GM21723 (cell line): ENCODE data around the gene PKD1.

Experiments
- ATAC-seq: cut with Tn5 transposase; IDR thresholded peaks from one replicate; pipeline ENCODE4 v1.9.1; 2021; ENCODE audit warnings: mild to moderate bottlenecking, moderate library complexity; ENCODE audit not compliant: unreplicated experiment

The PKD1 gene

DNA sequence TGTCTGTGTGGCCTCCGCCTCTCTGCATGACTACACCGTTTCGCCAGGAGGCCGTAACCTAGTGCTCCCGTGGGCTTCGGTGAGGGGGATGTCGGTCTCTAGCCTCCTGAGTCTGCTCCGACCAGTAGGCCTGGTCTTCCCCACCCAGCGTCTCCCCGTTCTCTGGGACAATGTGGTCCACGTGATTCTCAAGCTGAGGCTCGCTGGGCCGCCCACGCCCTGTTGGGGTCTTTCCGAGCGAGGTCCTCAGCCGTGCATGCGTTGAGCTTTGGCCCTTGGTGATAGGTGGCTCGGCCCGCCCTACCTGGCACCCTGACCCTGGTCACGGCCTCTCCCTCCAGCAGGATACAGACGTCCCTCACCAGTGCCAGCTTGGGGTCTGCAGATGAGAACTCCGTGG lies 57.0 kb downstream of the PKD1 start:
- no peak for ATAC-seq

DNA sequence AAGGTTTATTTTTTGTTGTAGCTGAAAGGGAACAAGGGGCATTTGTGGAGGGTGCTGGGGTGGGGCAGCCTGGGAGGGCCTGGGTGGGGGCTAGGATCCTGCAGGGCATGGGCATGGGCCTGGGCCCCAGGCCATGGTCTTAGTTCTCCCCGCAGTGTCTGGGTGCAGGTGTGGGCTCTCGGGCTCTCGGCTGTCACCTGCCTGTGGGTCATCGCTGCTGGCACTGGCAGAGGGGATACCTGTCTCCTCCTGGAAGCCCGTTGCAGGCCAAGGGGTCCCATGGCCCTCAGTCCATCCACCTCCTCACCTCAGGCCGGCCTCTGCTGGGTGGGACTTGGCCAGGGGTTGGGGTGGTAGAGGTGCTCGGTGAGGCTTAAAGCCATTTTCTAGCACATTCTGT lies 57.6 kb downstream of the PKD1 start:
- ATAC-seq = no peak

DNA sequence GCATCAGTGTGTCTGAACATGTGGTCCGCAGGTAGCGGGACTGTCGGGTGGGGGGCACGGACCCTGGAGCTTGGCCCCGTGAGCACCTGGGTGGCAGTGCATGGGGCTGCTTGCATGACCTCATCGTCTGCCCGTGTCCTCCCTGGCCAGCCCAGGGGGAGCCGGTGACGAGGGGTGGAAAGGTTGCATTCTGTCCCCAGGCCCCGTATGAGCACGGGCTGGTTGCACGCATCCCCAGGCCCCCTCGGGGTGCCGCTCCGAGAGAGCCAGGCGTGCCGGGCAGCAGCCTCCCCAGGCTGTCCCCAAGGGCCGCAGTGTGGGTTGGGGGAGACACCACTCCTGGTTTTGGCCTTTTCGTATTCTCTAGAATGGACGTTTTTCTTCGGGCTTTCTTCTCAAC lies 58.0 kb downstream of the PKD1 start:
- no peak for ATAC-seq

DNA sequence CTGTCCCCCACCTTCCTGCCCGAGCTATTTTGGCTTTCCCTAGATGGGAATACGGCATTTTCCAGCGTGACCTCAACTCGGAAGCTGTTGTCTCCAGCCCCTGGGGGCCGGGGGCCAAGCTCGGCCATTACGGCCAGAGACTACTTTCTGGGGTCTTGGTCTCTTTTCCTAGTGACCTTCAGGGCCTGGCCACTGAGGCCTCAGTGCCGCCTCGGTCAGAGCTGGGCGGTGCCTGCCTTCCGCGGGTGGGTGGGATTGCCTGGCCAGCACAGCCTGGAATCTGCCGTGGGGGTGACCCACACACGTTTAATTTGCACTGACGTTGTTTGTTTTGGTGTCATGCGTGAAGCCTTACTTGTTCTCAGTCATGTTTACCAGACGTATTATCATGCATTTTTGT lies 58.7 kb downstream of the PKD1 start:
- ATAC-seq = no peak

DNA sequence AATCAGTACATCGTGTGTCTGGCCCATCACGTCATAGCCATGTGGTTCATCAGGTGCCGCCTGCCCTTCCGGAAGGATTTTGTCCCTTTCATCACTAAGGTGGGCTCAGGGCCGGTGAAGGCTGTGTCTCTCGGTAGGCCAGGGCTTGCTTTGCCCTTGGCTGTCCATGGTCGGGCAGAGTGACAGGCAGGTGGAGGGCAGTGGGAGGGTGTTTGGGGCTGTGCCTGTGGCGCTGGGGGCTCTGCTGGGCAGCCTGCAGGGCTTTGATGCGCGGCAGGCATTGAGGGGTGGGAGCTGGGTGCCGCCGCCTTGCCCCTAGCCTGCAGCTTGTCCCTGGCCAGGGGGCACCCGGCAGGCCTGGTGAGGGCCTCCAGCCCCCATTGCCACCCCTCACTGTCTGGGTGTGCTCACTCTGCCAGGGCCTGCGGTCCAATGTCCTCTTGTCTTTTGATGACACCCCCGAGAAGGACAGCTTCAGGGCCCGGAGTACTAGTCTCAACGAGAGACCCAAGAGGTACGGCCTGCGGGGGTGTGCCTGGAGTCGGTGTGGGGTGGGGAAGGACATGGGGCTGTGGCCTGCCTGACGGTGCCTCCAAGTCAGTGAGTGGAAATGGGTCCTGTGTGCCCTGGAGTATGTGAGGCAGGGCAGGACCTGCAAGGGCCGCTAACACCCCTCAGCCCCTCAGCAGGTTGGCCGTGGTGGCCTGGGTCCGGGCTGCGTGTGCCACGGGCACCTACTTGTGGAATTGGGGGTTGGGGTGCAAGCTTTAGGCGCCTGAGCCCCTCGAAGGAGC lies 59.4 kb downstream of the PKD1 start:
- ATAC-seq = no peak

DNA sequence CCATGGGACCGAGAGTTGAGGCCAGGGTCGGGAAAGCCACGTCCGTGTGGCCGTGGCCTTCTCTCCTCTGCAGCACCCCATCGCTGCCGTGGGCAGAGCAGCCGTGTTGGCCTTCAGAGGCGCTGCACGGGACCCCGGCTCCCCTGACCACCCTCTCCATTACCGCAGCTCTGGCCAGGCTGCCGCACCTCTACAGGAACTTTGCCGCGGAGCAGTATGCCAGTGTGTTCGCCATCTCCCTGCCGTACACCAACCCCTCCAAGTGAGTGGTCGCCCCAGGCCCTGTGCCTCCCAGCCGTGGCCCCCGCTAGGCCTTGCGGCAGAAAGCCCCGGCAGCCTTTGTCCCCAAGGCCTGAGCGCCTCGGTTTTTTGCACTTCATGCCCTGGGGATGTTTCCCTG lies 60.1 kb downstream of the PKD1 start:
- ATAC-seq = no peak

DNA sequence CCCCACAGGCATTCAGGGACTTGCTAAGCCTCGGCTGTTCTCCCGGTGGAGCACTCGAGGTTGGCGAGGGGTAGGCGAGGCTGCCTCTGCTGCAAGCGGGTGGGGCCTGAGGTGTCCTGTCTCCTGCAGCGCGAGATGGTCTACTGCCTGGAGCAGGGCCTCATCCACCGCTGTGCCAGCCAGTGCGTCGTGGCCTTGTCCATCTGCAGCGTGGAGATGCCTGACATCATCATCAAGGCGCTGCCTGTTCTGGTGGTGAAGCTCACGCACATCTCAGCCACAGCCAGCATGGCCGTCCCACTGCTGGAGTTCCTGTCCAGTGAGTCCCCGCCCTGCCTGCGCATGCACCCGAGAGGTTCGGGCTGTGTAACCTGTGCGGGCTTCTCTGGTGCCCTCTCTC lies 61.6 kb downstream of the PKD1 start:
- no peak for ATAC-seq

DNA sequence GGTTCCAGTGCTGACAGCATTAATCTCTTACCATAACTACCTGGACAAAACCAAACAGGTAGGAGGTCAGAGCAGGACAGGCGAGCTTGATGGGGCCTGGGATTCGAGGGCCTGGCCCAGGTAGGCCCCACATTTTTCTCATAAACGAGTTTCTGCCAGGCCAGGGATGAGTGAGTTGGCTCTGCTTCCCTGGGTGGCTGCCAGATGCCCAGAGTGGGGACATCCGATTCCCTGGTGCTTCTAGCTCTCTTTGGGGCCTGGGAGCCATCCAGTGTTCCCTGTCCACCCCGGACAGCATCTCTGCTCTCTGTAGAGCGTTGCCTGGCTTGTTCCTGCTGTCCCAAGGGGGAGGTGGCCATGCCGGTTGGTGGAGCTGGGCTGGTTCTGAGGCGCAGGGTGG lies 62.8 kb downstream of the PKD1 start:
- ATAC-seq = no peak

DNA sequence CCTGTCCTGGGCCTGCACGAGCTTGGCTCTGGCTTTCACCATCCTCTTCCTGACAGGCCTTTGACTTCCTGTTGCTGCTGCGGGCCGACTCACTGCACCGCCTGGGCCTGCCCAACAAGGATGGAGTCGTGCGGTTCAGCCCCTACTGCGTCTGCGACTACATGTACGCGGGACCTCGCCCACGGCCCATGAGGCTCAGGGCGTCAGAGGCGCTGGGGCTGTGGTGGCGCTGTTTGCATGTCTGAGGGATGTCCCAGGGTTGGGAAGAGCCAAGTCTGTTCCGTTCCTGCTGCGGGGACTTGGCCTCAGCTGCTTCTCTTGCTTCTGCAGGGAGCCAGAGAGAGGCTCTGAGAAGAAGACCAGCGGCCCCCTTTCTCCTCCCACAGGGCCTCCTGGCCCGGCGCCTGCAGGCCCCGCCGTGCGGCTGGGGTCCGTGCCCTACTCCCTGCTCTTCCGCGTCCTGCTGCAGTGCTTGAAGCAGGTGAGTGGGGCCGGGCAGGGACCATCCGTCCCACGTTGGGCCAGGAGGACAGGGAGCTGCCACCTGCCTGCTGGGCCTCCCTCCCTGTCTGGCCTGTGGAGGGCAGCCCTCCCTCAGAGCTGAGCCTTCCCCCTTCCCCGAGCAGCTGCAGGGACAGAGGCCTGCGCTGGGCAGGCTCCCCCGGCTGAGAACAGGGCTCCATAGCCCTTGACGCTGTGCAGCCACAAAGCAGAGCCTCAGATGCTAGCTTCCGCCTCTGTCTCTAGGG lies 64.1 kb downstream of the PKD1 start:
- ATAC-seq = no peak

DNA sequence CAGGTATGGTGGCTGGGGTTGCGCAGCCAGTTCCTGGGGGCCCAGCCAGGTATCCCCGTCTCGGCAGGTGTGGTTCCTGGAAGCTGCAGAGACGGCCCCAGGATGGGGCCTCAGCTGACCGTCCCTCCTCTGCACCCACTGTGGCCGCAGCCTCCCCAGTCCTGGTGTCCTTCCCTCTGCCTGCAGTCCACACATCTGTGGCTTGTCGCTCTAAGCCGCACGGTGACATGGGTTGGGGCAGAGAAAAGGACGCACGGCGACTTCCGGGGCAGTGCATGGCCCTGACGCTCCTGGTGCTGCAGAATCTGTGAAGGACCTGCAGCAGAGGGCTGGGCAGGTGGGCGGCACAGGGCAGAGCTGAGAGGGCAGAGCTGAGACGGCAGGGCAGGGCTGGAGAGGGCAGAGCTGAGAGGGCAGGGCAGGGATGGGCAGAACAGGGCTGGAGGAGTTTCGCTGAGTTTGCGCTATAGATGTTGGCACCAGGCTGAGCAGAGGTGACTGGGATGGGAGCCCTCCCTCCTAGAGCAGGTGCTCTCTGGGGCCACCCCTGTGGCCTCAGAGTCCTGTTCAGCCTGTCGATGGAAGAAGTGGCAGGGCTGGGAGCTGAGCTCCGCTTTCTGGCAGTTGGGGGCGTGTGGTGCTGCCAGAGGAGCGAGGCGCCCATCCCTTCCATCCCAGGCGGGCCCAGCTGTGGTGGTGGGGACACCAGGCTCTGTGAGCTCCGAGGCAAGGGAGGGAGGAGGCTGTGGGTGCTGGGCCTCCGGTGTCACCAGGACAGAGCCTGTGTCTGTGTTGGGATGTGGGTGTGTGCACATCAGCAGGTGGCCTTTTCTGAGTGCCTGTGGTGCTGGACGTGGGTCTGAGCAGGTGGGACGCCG lies 64.9 kb downstream of the PKD1 start:
- ATAC-seq = no peak

DNA sequence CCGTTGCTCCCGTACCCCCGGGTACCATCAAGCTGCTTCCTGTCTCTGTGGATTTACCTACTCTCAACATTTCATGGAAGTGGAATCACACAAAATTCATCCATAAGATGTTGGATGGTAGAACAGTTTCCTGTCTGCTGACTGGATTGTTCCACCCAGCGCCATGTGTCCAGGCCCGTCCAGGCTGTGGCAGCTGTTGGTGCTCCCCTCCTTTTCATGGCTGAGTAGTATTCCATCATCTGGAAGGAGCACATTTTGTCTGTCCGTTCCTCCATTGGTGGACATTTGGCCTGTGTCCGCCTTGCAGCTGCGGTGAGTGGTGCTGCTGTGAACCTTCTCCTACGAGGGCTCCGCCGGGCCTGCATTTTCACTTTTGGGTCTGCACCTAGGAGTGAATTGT lies 69.6 kb downstream of the PKD1 start:
- ATAC-seq = no peak

DNA sequence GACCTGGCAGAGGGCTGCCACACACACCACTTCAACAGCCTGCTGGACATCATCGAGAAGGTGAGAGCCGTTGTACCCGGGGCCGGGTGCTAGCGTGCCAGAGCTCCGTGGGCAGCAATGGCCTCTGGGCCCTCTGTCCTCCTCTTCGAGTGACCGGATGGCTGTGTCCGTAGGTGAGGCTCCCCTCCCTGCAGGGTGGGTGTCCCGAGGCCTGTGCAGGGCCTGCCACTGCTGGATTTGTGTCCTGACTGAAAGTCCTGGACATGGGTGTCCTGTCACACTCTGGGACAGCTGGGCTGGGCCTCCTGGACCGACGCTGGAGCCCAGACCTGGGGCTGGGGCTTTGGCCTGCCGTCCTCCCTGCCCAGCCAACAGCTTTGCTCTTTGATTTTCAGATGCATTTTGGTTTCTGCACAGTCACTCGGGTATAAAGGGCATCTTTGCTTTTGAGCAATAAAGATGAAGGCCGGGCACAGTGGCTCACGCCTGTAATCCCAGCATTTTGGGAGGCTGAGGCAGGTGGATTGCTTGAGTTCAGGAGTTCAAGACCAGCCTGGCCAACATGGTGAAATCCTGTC lies 71.2 kb downstream of the PKD1 start:
- ATAC-seq = no peak

DNA sequence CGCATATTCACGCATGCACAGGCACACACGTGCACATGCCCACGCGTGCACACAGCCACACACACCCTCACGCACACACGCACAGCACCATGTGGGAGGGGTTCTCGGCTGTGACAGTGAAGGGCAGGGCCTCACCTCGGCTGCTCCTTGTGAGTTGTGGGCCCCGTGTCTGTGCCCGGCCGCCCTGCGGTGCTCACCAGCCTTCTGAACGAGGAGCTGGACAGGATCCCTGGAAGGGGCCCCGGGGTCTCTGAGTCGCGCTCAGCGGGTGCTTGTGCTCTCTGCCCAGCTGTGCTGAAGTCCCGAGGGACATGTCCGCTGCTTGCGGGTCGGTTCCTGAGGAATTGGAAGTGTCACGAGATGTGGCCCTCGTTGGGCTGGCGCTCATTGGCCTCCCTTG lies 71.8 kb downstream of the PKD1 start:
- ATAC-seq = no peak

DNA sequence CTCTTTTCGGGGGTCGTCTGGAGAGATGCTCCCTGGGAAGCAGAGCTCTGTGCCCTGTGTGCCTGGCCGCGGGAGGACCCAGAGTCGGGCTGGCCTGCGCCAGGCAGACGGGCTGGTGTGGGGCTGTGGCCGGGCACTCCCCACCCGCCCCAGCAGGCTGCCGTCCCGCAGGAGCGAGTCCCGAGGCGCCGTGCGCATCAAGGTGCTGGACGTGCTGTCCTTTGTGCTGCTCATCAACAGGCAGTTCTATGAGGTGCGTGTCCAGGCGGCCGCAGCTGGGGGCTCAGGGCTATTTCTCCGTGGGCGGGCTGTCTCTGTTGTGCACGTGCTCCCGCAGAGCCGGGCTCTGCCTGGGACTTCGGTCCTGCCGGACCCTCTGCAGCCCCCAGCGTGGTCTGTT lies 72.9 kb downstream of the PKD1 start:
- ATAC-seq = no peak

DNA sequence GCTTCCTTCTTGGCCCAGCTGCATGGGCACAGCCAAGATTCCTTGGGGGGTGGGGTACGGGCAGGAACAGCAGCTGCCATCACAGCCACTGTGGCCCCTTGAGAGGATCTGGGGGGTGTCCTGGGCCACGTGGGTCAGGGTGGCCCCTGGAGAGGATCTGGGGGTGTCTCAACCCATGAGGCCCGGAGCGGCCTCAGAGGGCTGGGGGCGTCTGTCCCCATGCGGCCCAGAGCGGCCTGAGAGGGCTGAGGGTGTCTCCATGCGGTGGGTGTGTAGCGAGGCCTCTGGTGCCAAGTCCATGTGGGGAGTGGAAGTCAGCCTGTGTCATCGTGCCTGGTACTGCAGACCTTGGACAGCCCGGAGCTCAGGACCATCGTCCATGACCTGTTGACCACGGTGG lies 74.2 kb downstream of the PKD1 start:
- no peak for ATAC-seq

DNA sequence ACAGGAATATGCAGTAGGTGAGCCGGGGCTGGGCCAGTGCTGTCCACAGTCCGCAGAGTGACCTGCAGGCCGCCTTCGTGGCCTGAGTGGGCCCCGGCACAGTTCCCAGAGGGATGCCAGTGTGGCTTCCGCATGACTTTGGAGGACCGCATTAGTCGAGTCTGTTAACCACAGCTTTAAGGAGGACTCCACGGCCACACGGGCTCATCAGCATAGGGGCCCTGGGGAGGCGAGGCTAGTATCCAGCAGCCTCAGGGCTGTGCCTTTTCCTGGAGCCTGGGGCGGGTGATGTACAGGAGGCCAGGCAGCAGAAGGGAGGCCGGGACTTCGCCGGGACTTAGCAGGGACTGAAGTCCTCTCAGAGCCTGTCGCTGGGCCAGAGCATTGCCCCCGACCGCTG lies 74.7 kb downstream of the PKD1 start:
- ATAC-seq = no peak

DNA sequence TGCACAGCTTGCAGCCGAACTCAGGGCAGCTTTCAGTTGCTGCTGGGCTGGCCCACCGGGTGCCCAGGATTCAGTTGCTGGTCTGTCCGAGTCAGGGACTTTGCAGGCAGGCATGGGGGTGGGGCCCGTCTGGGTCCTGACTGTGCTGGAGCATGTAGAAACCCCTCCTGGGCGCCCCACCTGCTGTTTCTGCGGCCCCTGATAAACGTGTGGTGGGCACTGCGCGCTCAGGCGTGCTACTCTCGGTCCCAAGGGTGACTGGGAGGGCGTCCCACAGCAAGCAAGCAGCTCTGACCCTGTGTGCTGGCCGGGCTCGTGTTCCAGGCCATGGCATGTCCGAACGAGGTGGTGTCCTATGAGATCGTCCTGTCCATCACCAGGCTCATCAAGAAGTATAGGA lies 75.4 kb downstream of the PKD1 start:
- no peak for ATAC-seq

DNA sequence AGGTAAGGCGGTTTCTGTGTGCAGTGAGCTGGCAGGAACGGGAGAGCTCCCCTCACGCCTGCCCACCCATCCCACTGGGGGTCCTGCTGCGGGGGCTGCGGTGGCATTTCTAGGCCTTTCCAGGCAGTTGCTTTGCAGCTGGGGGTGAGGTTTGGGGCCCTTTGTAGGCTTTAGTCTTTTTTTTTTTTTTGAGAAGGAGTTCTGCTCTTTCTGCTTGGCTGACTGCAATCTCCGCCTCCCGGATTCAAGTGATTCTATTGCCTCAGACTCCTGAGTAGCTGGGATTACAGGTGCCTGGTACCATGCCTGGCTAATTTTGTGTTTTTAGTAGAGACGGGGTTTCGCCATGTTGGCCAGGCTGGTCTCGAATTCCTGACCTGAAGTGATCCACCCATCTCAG lies 76.8 kb downstream of the PKD1 start:
- no peak for ATAC-seq

DNA sequence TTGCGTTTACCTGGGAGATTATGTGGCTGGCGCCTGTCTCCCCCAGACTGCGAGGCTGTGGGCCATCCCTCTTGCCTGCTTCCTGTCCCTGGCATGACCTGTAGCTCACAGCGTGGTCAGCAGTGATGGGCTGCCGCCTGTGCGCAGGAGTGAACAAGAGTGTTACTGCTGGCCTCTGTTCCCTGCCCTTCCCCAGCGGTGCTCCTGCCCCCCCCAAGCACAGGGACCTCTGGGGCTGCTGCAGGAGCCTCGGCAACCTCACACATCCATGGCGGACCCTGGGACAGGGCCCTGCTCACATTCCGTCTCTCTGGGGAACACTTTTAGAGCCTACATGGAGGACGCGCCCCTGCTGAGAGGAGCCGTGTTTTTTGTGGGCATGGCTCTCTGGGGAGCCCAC lies 77.3 kb downstream of the PKD1 start:
- ATAC-seq = no peak

DNA sequence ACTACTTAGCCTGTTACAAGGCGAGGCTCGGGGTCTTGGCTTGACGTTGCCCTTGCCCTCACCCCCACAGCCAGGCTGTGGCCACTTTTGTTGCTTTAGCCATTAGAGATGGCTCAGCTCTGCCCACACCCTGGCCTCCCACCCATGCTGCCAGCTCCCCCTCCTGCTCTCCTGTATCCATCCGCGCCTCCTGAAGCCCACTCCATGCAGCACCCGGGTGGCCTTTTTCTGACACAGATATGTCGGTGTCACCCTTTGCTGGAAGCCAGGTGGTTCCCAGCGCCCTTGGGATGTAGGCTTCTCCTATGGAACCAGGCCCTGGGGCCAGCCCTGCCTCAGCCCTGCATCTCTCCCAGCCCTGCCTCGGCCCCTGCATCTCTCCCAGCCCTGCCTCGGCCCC lies 78.3 kb downstream of the PKD1 start:
- ATAC-seq = no peak

DNA sequence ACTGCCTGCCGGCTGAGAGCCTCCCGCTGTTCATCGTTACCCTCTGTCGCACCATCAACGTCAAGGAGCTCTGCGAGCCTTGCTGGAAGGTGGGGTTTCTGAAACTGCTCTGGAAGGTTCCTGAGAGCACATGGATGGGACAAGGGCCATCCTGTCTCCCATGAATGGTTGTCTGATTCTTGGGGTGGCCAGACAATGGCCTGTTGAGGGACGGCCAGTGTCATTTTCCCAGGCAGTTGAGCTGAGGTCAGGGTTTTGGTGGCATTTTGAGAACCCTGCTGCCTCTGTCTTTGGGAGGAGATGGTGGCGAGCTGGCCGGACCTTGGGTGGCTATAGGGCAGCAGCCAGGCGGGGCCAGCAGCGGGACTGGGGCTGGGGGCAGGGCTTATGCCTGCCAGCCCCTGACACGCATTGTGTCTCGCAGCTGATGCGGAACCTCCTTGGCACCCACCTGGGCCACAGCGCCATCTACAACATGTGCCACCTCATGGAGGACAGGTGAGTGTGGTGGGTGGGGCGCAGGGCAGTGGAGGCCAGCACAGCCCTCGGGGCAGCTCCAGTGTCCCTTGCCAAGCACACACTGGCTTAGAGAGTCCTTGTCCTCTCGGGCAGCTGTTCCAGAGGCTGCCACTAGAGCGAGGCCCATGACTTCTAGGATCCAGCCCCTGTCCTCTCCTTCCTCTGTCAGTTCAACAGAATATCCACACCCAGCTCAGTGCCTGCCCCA lies 78.9 kb downstream of the PKD1 start:
- no peak for ATAC-seq
